MCF 10A (cell line): Measurements from ENCODE around the gene DSC1. TPM values are rescaled to one million over a fixed set of nuclear protein-coding genes. Genes with fewer than 3 reads are reported as not detected.
A peak's percentile ranks its signal among the peaks of the same experiment; 100 is the strongest.

Experiments used
- BruUV-seq: library from RNA; stranded (reverse); fragments of 400-500 nt; replicated peaks from 2 replicates; lab custom pipeline; 2021; lab: Mats Ljungman, UMichigan
- CTCF ChIA-PET: fragments of 300-600 bp; sonication (Branson Sonifier 250); formaldehyde crosslinking; extraction: SDS; loops from one replicate; lab custom pipeline; 2021; ENCODE audit warnings: antibody characterized with exemption, inconsistent platforms; lab: Yijun Ruan, JAX
- POLR2A ChIA-PET: fragments of 300-600, 350-650 bp; sonication (Branson Sonifier 250); formaldehyde crosslinking; extraction: SDS; loops from one replicate; lab custom pipeline; 2020; ENCODE audit warnings: antibody characterized with exemption, inconsistent platforms; lab: Yijun Ruan, JAX
- DNase-seq: peaks from one replicate; pipeline ENCODE4 v3.0.0-alpha.2; 2018; ENCODE audit not compliant: unreplicated experiment
- H3K27ac Mint-ChIP-seq: one replicate; pipeline ENCODE4 v1.8.0; 2022; ENCODE audit warnings: mild to moderate bottlenecking, low read depth, mixed read lengths; ENCODE audit not compliant: unreplicated experiment
- H3K27me3 Mint-ChIP-seq: one replicate; pipeline ENCODE4 v1.8.0; 2022; ENCODE audit warnings: mixed read lengths; ENCODE audit not compliant: insufficient read depth, unreplicated experiment
- H3K36me3 Mint-ChIP-seq: one replicate; pipeline ENCODE4 v1.8.0; 2022; ENCODE audit warnings: mild to moderate bottlenecking, moderate library complexity, mixed read lengths; ENCODE audit not compliant: insufficient read depth, unreplicated experiment
- H3K4me1 Mint-ChIP-seq: one replicate; pipeline ENCODE4 v1.8.0; 2022; ENCODE audit warnings: mixed read lengths; ENCODE audit not compliant: insufficient read depth, unreplicated experiment
- H3K4me3 Mint-ChIP-seq: one replicate; pipeline ENCODE4 v1.8.0; 2022; ENCODE audit warnings: mild to moderate bottlenecking, moderate library complexity, mixed read lengths; ENCODE audit not compliant: unreplicated experiment
- H3K9me3 Mint-ChIP-seq: one replicate; pipeline ENCODE4 v1.8.0; 2022; ENCODE audit warnings: mixed read lengths; ENCODE audit not compliant: unreplicated experiment
- CTCF ChIP-seq: fragments of 200-600 bp; IDR thresholded peaks from one replicate; pipeline ENCODE4 v1.8.0; 2022; ENCODE audit warnings: antibody characterized with exemption, mild to moderate bottlenecking; ENCODE audit not compliant: unreplicated experiment
- intact Hi-C: fragments of 100-400 bp; cut with micrococcal nuclease; formaldehyde crosslinking; loops from 2 replicates; pipeline ENCODE4 v1.14.1; 2022
- total RNA-seq: library from RNA; stranded (reverse); gene quantifications from 2 replicates; pipeline ENCODE4 v1.2.3, GENCODE V29; 2022

The DSC1 gene
- total RNA-seq, 1 experiment from 2014 or later: not detected

DNA sequence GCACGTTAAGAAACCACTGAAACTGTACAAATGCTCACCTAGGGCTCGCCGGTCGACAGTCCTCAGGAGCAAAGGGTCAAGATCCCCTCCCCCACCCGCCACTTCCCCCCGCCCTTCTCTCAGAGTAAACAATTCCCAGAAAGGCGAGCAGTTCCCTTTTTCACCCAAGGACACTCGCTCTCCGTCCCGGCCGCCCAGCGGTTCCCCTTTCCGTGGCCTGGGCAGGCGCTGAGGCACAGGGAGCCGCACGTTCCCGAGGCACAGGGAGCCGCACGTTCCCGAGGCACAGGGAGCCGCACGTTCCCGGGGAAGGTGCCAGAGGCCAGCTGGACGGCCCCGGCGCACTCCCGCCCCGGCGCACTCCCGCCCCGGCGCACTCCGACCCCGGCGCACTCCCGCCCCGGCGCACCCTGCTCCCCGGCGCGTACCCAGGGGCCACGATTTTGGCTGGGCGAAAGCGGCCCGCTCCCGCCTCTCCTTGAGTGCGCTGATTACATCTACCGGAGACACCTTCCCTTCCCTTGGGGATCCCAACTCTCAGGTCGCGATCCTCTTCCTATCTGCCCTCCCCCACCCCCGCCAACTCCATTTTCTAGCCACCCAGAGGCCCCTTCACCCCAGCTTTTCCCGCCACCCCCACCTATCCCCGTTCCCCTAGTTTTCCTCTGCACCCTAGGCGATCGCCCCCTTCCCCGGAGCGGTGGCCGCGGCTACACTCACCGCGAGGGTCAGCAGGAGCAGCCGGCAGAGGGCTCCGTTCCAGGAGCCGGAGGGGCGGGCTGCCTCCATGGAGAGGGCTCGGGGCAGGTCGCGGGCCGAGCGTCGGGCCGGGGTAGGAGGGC lies 61.3 kb downstream of the DSC1 start:
- H3K9me3 Mint-ChIP-seq: no peaks in the 10 kb centered on the region
- no peaks in the 10 kb centered on the region for H3K27me3 Mint-ChIP-seq
- peak overlapping the region; percentile 81 for H3K27ac Mint-ChIP-seq
- no peak for TF ChIP-seq CTCF
- no peaks in the 10 kb centered on the region for H3K36me3 Mint-ChIP-seq
- TSS peak; percentile 24 for BruUV-seq
- ChIA-PET CTCF (interaction anchor here (0.5 to 1.1 kb wide), 2 partner anchors 143 to 164 kb away, joined by 3 to 4 read pairs; no protein-coding TSS in a partner anchor), POLR2A (interaction anchor here (0.6 to 9.4 kb wide), 36 partner anchors 11 to 412 kb away, joined by 3 to 221 read pairs (median 4); partner anchors contain the start of genes DSC3 and DSG3)
- intact Hi-C loops: loop anchor here (2.0 to 10.0 kb wide), 4 partner anchors 59 to 323 kb away; partner anchors contain the start of gene DSC3
- peak; percentile 53 for DNase-seq
- H3K4me1 Mint-ChIP-seq: peaks cover 30% of the 10 kb centered on the region
- peak overlapping the region; percentile 82 for H3K4me3 Mint-ChIP-seq

GRCh38 chr18:31100436-31101182 lies 62.0 kb downstream of the DSC1 start:
- H3K9me3 Mint-ChIP-seq: no peaks in the 10 kb centered on the region
- no peak for TF ChIP-seq CTCF
- ChIA-PET POLR2A (interaction anchor here (0.7 to 9.4 kb wide), 35 partner anchors 10 to 413 kb away, joined by 3 to 221 read pairs (median 4); partner anchors contain the start of genes DSC1, DSC3 and DSG3), CTCF (interaction anchor here (0.9 to 1.2 kb wide), 4 partner anchors 88 to 144 kb away, joined by 3 read pairs; no protein-coding TSS in a partner anchor)
- no peaks in the 10 kb centered on the region for H3K36me3 Mint-ChIP-seq
- peak; percentile 56 for DNase-seq
- peaks cover 30% of the 10 kb centered on the region for H3K4me1 Mint-ChIP-seq
- BruUV-seq: TSS peak; percentile 32
- intact Hi-C loops: loop anchor here (2.0 to 10.0 kb wide), 4 partner anchors 58 to 324 kb away; partner anchors contain the start of gene DSC3
- no peaks in the 10 kb centered on the region for H3K27me3 Mint-ChIP-seq
- peak overlapping the region; percentile 81 for H3K27ac Mint-ChIP-seq
- peak overlapping the region; percentile 82 for H3K4me3 Mint-ChIP-seq

GRCh38 chr18:31099450-31100230 lies 63.0 kb downstream of the DSC1 start:
- CTCF ChIA-PET: interaction anchor here (0.5 to 1.2 kb wide), 6 partner anchors 55 to 355 kb away, joined by 3 to 6 read pairs (median 3); no protein-coding TSS in a partner anchor
- Mint-ChIP-seq H3K9me3 (no peaks in the 10 kb centered on the region), H3K4me1 (peaks cover 30% of the 10 kb centered on the region), H3K36me3 (no peaks in the 10 kb centered on the region), H3K4me3 (peak overlapping the region; percentile 82), H3K27me3 (no peaks in the 10 kb centered on the region), H3K27ac (peak overlapping the region; percentile 81)
- intact Hi-C loops: loop anchor here (2.0 to 10.0 kb wide), 4 partner anchors 57 to 325 kb away; partner anchors contain the start of gene DSC3
- DNase-seq: peak; percentile 2
- no TSS peak for BruUV-seq
- TF ChIP-seq CTCF: no peak
- POLR2A ChIA-PET: interaction anchor here (0.6 to 9.4 kb wide), 30 partner anchors 11 to 410 kb away, joined by 3 to 221 read pairs (median 4); partner anchors contain the start of genes DSC1, DSC3 and DSG3
